CD4-positive, alpha-beta T cell treated with Interleukin-15 for 4 hours (primary cell): ENCODE measurements around the gene HIRIP3.
"Not testable (repeated sequence)": the region's sequence is repeated elsewhere in the genome, so short reads cannot be mapped to it uniquely, and the experiment has no call there.

Experiments used
- DNase-seq: peaks from one replicate; pipeline ENCODE4 v3.0.0-alpha.2; 2020; ENCODE audit warnings: low spot score

HIRIP3 gene

DNA sequence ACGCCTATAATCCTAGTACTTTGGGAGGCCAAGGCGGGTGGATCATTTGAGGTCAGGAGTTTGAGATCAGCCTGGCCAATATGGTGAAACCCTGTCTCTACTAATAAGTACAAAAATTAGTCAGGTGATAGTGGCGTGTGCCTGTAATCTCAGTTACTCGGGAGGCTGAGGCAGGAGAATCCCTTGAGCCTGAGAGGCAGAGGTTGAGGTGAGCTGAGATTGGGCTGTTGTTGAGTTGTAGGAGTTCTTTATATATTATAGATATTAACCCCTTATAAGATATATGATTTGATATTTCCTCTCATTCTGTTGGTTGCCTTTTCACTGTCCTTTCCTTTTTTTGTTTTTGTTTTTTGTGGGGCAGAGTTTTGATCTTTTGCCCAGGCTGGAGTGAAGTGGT is 35.6 kb downstream of the HIRIP3 start:
- not testable (repeated sequence) for DNase-seq

DNA sequence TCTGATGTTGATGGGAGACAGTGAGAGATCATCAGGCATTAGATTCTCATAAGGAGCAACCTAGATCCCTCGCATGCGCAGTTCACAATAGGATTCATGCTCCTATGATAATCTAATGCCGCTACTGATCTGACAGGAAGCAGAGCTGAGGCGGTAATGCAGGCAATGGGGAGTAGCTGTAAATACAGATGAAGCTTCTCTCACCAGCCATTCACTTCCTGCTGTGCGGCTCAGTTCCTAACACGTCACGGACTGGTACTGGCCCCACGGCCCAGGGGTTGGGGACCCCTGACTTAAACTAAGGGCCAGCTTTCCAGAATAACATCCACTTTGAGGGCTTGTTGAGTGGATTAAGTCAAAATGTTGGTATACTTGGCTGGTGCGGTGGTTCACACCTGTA is 36.1 kb downstream of the HIRIP3 start:
- no peak for DNase-seq

DNA sequence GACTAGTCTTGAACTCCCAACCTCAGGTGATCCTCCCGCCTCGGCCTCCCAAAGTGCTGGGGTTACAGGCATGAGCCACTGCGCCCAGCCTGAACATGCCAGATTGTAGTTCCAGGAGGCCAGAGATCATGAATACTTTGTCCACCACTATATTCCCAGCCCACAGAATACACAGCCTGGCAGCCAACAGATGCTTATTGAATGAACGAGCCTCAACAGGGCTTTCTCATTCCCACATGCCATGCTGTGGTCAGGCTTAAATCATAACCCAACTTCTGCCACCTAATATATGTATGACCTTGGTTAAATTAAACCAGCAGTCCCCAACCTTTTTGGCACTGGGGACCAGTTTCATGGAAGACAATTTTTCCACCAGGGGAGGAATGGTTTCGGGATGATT is 36.7 kb downstream of the HIRIP3 start:
- DNase-seq, result no peak

DNA sequence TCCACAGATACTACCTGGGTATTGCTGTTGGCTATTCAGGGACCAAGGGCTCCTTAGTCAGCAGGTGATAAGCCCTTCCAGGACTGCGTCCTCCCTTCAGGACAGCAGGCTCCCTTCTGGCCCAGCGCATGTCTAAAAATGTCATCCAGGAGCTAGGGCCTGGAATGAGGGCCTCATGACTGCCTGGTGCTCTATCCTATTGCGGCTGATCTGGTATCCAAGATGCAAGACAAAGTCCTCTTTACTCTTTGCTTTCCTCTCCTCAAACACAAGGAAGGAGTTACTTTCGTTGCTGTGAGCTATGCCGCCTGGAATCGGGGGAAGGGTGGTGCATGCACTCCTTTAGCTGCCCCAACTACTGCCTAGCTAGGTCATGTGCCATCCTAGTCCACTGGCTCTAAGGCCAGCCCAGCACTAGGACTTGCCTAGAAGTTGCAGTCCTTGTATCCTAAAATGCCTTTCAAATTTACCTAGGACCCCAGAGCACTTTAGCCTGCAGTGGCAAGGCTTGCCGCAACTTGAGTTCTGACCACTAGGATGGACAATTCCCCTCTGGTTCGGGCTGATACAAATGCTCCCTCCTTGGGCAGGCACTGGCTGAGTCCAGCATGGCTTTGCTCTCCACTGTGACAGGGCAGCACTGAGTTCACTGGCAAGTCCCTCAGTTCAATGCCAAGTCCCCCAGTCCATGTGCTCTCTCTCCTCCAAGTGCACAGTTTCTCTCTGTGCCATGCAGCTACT is 43.6 kb downstream of the HIRIP3 start:
- no peak for DNase-seq

DNA sequence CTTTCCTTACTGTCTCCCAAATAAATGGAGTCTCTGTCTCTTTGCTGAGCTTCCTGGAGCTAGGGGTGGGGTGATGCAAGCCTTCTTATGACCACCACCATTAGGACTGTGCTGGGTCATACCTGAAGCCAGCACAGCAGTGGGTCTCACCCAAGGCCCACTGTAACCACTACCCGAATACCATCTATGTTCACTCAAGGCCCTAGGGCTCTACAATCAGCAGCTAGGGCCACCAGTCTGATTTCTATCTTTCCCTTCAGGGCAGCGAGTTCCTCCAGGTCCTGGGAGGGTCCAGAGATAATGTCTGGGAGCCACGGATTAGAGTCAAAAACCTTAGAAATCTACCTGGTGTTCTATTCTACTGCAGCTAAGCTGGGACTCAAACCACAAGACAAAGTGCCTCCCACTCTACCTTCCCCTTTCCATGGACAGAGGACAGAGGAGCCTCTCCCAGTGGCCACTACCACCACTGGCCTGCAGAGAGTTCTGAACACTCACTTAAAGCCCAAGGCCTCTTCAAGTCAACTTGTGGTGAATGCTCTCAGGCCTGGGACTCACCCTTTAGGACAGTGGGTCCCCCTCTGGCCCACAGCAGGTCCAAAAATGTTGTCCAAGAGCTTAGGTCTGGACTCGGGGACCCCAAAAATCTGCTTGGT is 44.5 kb downstream of the HIRIP3 start:
- DNase-seq, result no peak

DNA sequence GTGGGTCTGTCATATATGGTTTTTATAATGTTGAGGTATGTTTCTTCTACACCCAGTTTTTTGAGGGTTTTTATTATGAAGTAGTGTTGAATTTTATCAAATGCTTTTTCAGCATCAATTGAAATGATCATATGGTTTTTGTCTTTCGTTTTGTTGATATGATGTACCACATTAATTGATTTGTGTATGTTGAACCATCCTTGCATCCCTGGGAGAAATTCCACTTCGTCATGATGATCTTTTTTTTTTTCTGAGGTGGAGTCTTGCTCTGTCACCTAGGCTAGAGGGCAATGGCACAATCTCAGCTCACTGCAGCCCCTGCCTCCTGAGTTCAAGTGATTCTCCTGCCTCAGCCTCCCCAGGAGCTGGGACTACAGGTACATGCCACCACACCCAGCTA is 47.5 kb downstream of the HIRIP3 start:
- no peak for DNase-seq

DNA sequence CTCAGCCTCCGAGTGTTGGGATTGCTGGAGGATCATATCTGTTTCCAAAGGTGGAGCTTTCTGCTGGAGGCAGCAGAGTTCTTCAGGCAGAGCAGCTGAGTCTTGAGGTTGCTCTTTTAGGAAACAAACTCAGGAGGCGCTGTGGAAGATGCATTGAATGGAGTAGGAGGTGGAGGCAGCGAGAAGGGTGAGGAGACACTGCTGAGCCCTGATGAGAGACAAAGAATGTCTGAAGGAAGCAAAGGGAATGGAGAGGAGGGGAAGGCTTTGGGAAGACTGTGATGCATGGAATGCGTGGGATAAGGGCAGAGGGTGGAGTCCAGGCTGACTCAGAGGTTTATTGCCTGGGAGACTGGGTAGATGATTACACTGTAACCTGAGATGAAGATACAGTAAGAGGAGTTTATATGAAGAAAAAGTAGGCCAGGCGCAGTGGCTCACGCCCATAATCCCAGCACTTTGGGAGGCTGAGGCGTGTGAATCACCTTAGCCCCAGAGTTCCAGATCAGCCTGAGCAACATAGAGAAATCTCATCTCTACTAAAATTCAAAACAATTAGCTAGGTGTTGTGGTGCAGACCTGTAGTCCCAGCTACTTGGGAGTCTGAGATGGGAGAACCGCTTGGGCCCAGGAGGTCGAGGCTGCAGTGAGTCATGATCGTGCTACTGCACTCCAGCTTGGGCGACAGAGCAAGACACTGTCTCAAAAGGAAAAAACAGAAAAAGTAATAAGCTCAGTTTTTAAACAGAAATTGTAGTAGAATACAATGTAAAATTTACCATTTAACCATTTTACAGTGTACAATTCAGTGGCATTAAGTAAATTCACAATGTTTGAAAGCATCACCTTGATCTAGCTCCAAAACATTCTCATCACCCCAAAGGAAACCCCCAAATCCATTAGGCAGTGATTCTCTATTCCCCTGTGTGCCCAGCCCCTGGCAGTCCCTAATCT is 51.3 kb downstream of the HIRIP3 start:
- no peak for DNase-seq
